Measurements from ENCODE around the gene NACC1.
"Not testable (repeated sequence)": the region's sequence is repeated elsewhere in the genome, so short reads cannot be mapped to it uniquely, and the experiment has no call there.

The NACC1 gene

GRCh38 chr19:13139633-13140311 lies 21.7 kb downstream of the NACC1 start:
- ChIA-PET CTCF (no interaction called here), POLR2A (no interaction called here)
- DNase-seq (ENCODE audit: extremely low spot score): no peak
- no peak for TF ChIP-seq CTCF (IDR thresholded peaks at IDR 0.05; ENCODE audit: control extremely low read depth, extremely low read depth, low read depth, missing control alignments)

- ChIA-PET CTCF (no interaction called here), POLR2A (interaction anchor here (0.6 kb wide), 1 partner anchor 29 kb away, joined by 3 read pairs; the partner anchor contains the start of gene NACC1)
- no peak for TF ChIP-seq CTCF (IDR thresholded peaks at IDR 0.05; ENCODE audit: control extremely low read depth, extremely low read depth, low read depth, missing control alignments)
- DNase-seq (ENCODE audit: extremely low spot score): no peak
Measured at GRCh38 chr19:13146763-13147563, 28.9 kb downstream of the NACC1 start.

DNA sequence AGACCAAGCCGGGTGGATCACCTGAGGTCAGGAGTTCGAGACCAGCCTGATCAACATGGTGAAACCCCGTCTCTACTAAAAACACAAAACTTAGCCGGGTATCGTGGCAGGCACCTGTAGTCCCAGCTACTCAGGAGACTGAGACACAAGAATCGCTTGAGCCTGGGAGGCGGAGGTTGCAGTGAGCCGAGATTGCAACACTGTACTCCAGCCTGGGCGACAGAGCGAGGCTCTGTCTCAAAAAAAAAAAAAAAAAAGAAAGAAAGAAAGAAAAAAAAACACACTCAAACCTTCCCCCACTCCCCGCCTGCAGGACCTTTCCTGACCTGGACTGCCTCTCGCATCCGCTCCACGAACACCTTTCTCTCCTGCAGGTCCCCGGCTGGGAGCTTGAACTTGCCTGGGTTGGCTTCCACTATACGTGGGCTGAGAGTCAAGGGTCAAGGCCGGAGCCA lies 31.1 kb downstream of the NACC1 start:
- POLR2A ChIA-PET; DNase-seq (ENCODE audit: extremely low spot score): not testable (repeated sequence)
- CTCF ChIA-PET: interaction anchor here (1.1 to 2.1 kb wide), 2 partner anchors 21 to 26 kb away, joined by 3 to 9 read pairs; no protein-coding TSS in a partner anchor

DNA sequence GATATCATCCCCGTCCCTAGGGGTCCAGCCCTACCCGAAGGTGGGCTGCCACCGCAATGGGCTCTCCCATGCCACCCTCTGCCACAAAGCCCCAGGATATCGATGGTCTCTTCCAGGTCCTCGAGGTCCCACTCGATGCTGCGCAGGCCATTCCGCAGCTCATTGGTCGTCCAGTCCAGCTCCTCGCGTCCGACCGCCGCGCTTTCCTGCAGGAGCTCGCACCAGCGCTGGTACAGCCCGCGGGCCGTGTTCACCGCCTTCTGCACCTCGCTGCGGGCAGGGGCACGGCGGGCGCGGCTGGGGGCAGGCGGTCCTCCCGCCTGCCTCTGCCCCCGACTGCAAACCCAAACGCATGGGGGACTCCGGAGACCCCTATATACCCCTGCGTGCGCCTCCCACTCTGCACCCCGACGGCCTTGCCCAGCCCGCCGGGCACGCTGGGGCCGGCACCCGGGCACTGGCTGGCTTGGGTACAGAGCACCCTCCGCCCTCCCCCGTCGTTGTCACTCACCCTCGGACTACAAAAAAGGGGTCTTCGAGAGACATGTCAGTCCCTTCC lies 31.6 kb downstream of the NACC1 start:
- POLR2A ChIA-PET: interaction anchor here (0.7 kb wide), 1 partner anchor 19 kb away, joined by 3 read pairs; no protein-coding TSS in a partner anchor
- CTCF ChIA-PET: interaction anchor here (0.6 to 2.1 kb wide), 4 partner anchors 22 to 34 kb away, joined by 3 to 9 read pairs (median 3); no protein-coding TSS in a partner anchor
- DNase-seq (ENCODE audit: extremely low spot score): no peak
- TF ChIP-seq CTCF (IDR thresholded peaks at IDR 0.05; ENCODE audit: control extremely low read depth, extremely low read depth, low read depth, missing control alignments): no peak

GRCh38 chr19:13150187-13150930 lies 32.3 kb downstream of the NACC1 start, which contains the start of the genes IER2 and STX10:
TSS of gene IER2 (plus strand) at chr19:13150411. CDS start at chr19:13153187, 2,776 bp downstream.
TSS of gene STX10 (minus strand) at chr19:13150375. CDS start at chr19:13150173, 202 bp downstream.
- CTCF ChIA-PET: interaction anchor here (0.6 to 2.1 kb wide), 5 partner anchors 22 to 112 kb away, joined by 3 to 9 read pairs (median 3); no protein-coding TSS in a partner anchor
- POLR2A ChIA-PET: interaction anchor here (0.7 kb wide), 1 partner anchor 20 kb away, joined by 3 read pairs; no protein-coding TSS in a partner anchor
- DNase-seq (ENCODE audit: extremely low spot score): peak; percentile 94
- TF ChIP-seq CTCF (IDR thresholded peaks at IDR 0.05; ENCODE audit: control extremely low read depth, extremely low read depth, low read depth, missing control alignments): peak; percentile 51

GRCh38 chr19:13150931-13151604 lies 33.0 kb downstream of the NACC1 start:
- DNase-seq (ENCODE audit: extremely low spot score): no peak
- ChIA-PET POLR2A (no interaction called here), CTCF (interaction anchor here (1.1 to 2.1 kb wide), 3 partner anchors 23 to 112 kb away, joined by 3 to 9 read pairs (median 3); no protein-coding TSS in a partner anchor)
- no peak for TF ChIP-seq CTCF (IDR thresholded peaks at IDR 0.05; ENCODE audit: control extremely low read depth, extremely low read depth, low read depth, missing control alignments)
